Measurements from ENCODE around the gene ZNF384. TPM values are rescaled to one million over a fixed set of nuclear protein-coding genes. Genes with fewer than 3 reads are reported as not detected.
A peak's percentile ranks its signal among the peaks of the same experiment; 100 is the strongest.

ZNF384 gene
- total and polyA plus RNA-seq, 2 experiments from 2014 or later: 33.8 to 35.8 TPM

DNA sequence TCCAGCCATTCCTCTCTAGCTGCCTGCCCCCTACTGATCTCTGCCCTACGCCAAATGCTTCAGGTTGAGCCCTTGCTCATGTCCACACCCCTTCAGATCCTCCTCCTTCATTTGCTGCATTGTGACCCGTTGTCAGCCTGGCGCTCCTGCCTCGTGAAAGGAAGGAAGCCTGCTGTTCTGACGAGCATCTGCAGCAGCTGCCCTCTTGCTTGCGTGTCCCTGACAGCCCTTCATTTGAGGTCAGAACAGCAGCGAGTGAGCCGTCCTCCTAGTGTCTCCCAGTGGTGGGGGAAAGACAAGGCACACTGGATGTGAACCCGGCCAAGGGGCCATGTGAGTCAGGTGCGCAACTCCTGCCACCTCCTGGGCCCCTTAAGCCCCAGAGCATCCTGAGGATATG, 14.5 kb upstream of the ZNF384 start:
- TF ChIP-seq EZH2phosphoT487 (IDR thresholded peaks at IDR 0.05; ENCODE audit: low read depth, severe bottlenecking, unreplicated experiment) (no peak), EZH2 (IDR thresholded peaks at IDR 0.05; ENCODE audit: borderline replicate concordance) (no peak)
- TF ChIP-seq, protein P1, sequence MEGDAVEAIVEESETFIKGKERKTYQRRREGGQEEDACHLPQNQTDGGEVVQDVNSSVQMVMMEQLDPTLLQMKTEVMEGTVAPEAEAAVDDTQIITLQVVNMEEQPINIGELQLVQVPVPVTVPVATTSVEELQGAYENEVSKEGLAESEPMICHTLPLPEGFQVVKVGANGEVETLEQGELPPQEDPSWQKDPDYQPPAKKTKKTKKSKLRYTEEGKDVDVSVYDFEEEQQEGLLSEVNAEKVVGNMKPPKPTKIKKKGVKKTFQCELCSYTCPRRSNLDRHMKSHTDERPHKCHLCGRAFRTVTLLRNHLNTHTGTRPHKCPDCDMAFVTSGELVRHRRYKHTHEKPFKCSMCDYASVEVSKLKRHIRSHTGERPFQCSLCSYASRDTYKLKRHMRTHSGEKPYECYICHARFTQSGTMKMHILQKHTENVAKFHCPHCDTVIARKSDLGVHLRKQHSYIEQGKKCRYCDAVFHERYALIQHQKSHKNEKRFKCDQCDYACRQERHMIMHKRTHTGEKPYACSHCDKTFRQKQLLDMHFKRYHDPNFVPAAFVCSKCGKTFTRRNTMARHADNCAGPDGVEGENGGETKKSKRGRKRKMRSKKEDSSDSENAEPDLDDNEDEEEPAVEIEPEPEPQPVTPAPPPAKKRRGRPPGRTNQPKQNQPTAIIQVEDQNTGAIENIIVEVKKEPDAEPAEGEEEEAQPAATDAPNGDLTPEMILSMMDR (IDR thresholded peaks at IDR 0.05; ENCODE audit: poor library complexity): no peak
- Histone ChIP-seq H3K27ac (no peak overlapping the region), H3K4me2 (no peak overlapping the region), H3K4me1 (ENCODE audit: insufficient read depth) (peaks cover 10% of the 10 kb centered on the region), H4K20me1 (ENCODE audit: insufficient read depth, poor library complexity, severe bottlenecking) (no peaks in the 10 kb centered on the region), H2AFZ (no peak overlapping the region), H3K9me2 (replicated peaks; ENCODE audit: insufficient read depth) (no peaks in the 10 kb centered on the region), H3K36me3 (replicated peaks; ENCODE audit: insufficient read depth, low read depth) (no peaks in the 10 kb centered on the region), H3K79me2 (no peaks in the 10 kb centered on the region), H3K27me3 (peaks cover 59% of the 10 kb centered on the region), H3K4me3 (no peak overlapping the region), H3K9me3 (ENCODE audit: low read depth) (no peaks in the 10 kb centered on the region)
- 17% methylated on average over 10 of the region's 10 CpGs for WGBS (ENCODE audit: low lambda C conversion rate, missing lambda C conversion rate)
- no peak for DNase-seq (ENCODE audit: low spot score)

- H3K79me2 ChIP-seq: no peaks in the 10 kb centered on the region
- peak overlapping the region; percentile 63 for H2AFZ ChIP-seq
- no peaks in the 10 kb centered on the region for H3K9me3 ChIP-seq (ENCODE audit: low read depth)
- H3K36me3 ChIP-seq (replicated peaks; ENCODE audit: insufficient read depth, low read depth): no peaks in the 10 kb centered on the region
- peak overlapping the region; percentile 96 for H3K4me2 ChIP-seq
- H3K9me2 ChIP-seq (replicated peaks; ENCODE audit: insufficient read depth): no peaks in the 10 kb centered on the region
- DNase-seq (ENCODE audit: low spot score): no peak
- peaks cover 73% of the 10 kb centered on the region for H3K27me3 ChIP-seq
- peak overlapping the region; percentile 36 for H3K4me3 ChIP-seq
- no peak for TF ChIP-seq EZH2phosphoT487 (IDR thresholded peaks at IDR 0.05; ENCODE audit: low read depth, severe bottlenecking, unreplicated experiment)
- TF ChIP-seq, protein P1 (IDR thresholded peaks at IDR 0.05; ENCODE audit: poor library complexity): no peak
- TF ChIP-seq EZH2 (IDR thresholded peaks at IDR 0.05; ENCODE audit: borderline replicate concordance): no peak
- H4K20me1 ChIP-seq (ENCODE audit: insufficient read depth, poor library complexity, severe bottlenecking): no peaks in the 10 kb centered on the region
- 24% methylated on average over 13 of the region's 13 CpGs for WGBS (ENCODE audit: low lambda C conversion rate, missing lambda C conversion rate)
- H3K27ac ChIP-seq: no peak overlapping the region
- peaks cover 10% of the 10 kb centered on the region for H3K4me1 ChIP-seq (ENCODE audit: insufficient read depth)
These were observed 12.0 kb upstream of the ZNF384 start for GRCh38 chr12:6701078-6701768.

DNA sequence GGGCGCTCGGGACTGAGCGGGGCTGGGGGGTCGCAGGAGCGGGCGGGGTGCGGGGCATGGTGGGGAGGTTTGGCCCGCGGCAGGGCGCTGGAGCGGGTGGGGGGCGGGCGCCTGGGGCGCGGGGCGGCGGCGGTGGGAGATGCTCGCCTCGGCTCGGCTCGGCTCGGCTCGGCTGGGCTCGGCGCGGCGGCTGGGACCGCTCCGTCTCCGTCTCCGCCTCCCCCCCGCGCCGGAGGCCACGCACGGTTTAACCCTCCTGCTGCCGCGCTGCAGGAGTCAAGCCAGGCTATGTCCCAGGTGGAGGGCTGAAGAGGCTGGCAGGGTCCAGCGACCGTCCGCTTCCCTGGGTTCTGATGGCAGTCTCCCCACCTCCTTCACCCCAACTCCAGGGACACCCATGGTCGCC, 11.5 kb upstream of the ZNF384 start, which contains the start of gene PIANP:
PIANP (minus strand) TSS at position 170 of the 406 bp plus-strand sequence. CDS start 2,754 bp downstream, outside the sequence.
- peak within 1 kb of the TSS; percentile 96 for H3K4me2 ChIP-seq
- no peaks in the 10 kb centered on the region for H3K9me3 ChIP-seq (ENCODE audit: low read depth)
- no peaks in the 10 kb centered on the region for H3K79me2 ChIP-seq
- 3% methylated on average over 4 of the region's 43 CpGs for WGBS (ENCODE audit: low lambda C conversion rate, missing lambda C conversion rate)
- peak; percentile 77 for DNase-seq (ENCODE audit: low spot score)
- no peaks in the 10 kb centered on the region for H3K9me2 ChIP-seq (replicated peaks; ENCODE audit: insufficient read depth)
- H3K4me3 ChIP-seq: peak within 1 kb of the TSS; percentile 58
- TF ChIP-seq, protein P1 (IDR thresholded peaks at IDR 0.05; ENCODE audit: poor library complexity): no peak
- no peaks in the 10 kb centered on the region for H3K36me3 ChIP-seq (replicated peaks; ENCODE audit: insufficient read depth, low read depth)
- no peaks in the 10 kb centered on the region for H4K20me1 ChIP-seq (ENCODE audit: insufficient read depth, poor library complexity, severe bottlenecking)
- H3K27ac ChIP-seq: no peak within 1 kb of the TSS
- H3K4me1 ChIP-seq (ENCODE audit: insufficient read depth): peaks cover 10% of the 10 kb centered on the region
- H2AFZ ChIP-seq: peak within 1 kb of the TSS; percentile 63
- H3K27me3 ChIP-seq: peaks cover 73% of the 10 kb centered on the region
